Measurements from ENCODE around the gene CTSF.
"Not testable (repeated sequence)": the region's sequence is repeated elsewhere in the genome, so short reads cannot be mapped to it uniquely, and the experiment has no call there.

Gene CTSF

DNA sequence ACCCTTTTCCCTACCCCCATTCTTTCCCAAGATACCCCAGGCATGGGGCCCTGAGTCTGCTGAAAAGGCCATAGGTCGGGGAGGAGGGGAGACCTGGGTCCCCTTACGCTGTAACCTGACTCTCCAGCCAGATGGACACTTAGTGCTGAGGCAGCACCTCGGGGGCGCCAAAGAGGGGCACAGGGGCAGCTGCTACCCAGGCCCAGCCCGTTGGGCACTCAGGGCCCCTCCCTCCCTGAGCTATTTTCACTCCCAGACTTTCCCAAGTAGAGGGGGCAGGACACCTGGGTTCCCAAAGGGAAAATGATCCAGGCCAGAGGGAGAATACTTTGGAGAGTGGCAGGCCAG lies 20.8 kb downstream of the CTSF start:
- no peak for TF ChIP-seq CTCF (IDR thresholded peaks at IDR 0.05; ENCODE audit: control insufficient read depth, extremely low read depth, insufficient read depth)
- DNase-seq (ENCODE audit: low read depth): no peak
- no peak overlapping the region for H3K4me3 ChIP-seq (ENCODE audit: low read depth, low read length)

GRCh38 chr11:66546966-66547661 lies 21.3 kb downstream of the CTSF start:
- no peak overlapping the region for H3K4me3 ChIP-seq (ENCODE audit: low read depth, low read length)
- TF ChIP-seq CTCF (IDR thresholded peaks at IDR 0.05; ENCODE audit: control insufficient read depth, extremely low read depth, insufficient read depth): no peak
- DNase-seq (ENCODE audit: low read depth): no peak

DNA sequence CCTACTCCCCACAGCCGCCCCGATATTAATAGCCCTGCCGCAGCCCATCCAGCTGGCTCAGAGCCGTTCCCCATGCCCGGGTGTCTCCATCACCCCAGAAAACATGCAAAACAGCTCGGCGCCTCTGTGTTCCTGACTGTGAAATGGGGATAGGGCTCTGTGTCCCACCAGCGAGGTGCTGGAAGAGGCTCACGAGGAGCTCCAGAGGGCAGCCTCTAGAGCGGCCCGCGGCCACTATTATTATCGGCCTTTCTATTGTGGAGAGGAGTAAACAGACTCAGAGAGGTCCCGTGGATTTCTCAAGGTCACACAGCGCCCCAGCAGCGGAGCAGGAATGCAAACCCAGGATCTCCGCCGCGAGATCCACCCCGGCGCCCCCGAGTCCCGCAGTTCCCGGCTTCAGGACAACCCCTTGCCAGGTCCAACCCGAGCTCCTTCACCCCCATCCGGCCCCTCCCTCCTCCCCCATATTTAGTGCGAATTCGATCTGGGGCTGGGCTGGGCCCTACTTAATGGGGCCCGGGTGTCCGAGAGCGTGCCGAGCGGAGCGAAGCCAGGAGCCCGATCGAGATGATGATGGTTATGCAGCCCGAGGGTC lies 21.9 kb downstream of the CTSF start, which contains the start of gene ACTN3:
Gene ACTN3, plus strand, starts transcription at position 536 of the 598 bp plus-strand sequence. Its CDS starts 35 bp downstream, at position 571.
- DNase-seq (ENCODE audit: low read depth): no peak
- peak within 1 kb of the TSS; percentile 76 for H3K4me3 ChIP-seq (ENCODE audit: low read depth, low read length)
- TF ChIP-seq CTCF (IDR thresholded peaks at IDR 0.05; ENCODE audit: control insufficient read depth, extremely low read depth, insufficient read depth): no peak

- H3K4me3 ChIP-seq (ENCODE audit: low read depth, low read length): peak within 1 kb of the TSS; percentile 76
- TF ChIP-seq CTCF (IDR thresholded peaks at IDR 0.05; ENCODE audit: control insufficient read depth, extremely low read depth, insufficient read depth): no peak
- peak; percentile 89 for DNase-seq (ENCODE audit: low read depth)
These were observed 22.6 kb downstream of the CTSF start, which contains the start of gene ZDHHC24 for GRCh38 chr11:66545701-66546367. TSS of gene ZDHHC24 (minus strand) at chr11:66546048. CDS start at chr11:66546003, 45 bp downstream.

DNA sequence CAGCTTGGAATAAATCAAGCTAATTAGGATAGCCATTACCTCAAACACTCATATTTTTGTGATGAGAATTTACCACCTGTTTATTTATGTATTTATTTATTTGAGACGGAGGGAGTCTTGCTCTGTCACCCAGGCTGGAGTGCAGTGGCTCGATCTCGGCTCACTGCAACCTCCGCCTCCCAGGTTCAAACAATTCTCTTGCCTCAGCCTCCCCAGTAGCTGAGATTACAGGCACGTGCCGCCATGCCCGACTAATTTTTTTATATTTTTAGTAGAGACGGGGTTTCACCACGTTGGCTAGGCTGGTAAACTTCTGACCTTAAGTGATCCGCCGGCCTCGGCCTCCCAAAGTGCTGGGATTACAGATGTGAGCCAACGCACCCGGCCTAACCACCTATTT lies 23.5 kb downstream of the CTSF start:
- not testable (repeated sequence) for DNase-seq (ENCODE audit: low read depth)
- H3K4me3 ChIP-seq (ENCODE audit: low read depth, low read length): peak overlapping the region; percentile 76

- H3K4me3 ChIP-seq (ENCODE audit: low read depth, low read length): no peak overlapping the region
- TF ChIP-seq CTCF (IDR thresholded peaks at IDR 0.05; ENCODE audit: control insufficient read depth, extremely low read depth, insufficient read depth): no peak
- no peak for DNase-seq (ENCODE audit: low read depth)
These were observed 24.9 kb downstream of the CTSF start for GRCh38 chr11:66543263-66544107.

- DNase-seq (ENCODE audit: low read depth): no peak
- no peak for TF ChIP-seq CTCF (IDR thresholded peaks at IDR 0.05; ENCODE audit: control insufficient read depth, extremely low read depth, insufficient read depth)
- H3K4me3 ChIP-seq (ENCODE audit: low read depth, low read length): no peak overlapping the region
These were observed 26.0 kb downstream of the CTSF start for GRCh38 chr11:66542362-66542761.

Data from LNCaP clone FGC (cell line).